ENCODE data around the gene ADAMTS17.

Gene ADAMTS17

DNA sequence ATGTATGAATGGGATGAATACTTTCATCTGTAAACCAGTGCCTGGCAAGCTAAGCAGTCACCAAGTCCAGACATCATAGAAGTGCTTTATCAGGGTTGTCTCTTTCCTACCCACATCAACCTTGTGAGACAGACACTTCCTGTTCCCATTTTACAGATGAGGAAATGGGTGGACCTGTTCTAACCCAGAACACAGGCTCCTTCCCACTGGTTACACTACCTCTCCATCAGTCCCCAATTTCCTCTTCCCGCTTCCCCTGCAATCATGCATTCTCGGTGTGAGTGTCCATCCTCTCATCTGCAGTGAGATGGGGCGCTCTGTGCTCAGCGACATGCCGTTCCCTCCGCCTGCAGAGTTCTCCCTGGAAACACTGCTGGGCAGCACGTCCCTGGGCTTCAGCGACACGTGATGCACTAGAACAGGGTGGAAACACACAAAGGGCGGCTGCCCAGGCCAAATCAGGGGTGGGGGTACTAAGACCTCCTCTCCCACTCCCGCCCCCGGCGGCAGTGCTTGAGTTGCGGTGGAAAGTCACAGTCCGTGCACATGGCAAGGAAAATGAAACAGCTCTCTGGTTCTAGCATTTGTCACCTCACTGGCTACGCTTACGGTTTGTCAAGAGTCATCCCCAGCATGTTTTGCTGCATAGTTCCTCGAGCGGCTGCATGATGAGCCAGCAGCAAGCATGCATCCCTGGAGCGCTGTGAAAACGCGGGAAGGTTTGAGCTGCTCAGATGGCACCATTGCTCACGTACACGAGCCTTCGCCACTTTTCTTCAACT, 201.1 kb downstream of the ADAMTS17 start:
- Histone ChIP-seq H3K79me2 (ENCODE audit: insufficient read depth, low read length) (no peaks in the 10 kb centered on the region), H3F3A (ENCODE audit: low read depth) (no peaks in the 10 kb centered on the region), H3K4me1 (ENCODE audit: insufficient read depth, low read length, poor library complexity, severe bottlenecking) (peaks cover 3% of the 10 kb centered on the region), H2AFZ (ENCODE audit: low read length) (no peak overlapping the region), H3K9ac (ENCODE audit: low read depth, low read length, poor library complexity, severe bottlenecking) (no peak overlapping the region), H3K9me3 (ENCODE audit: insufficient read depth, low read depth, low read length) (no peaks in the 10 kb centered on the region), H3K9me2 (replicated peaks; ENCODE audit: low read depth, low read length) (no peaks in the 10 kb centered on the region), H3K27me3 (ENCODE audit: insufficient read depth, low read length, poor library complexity, severe bottlenecking) (no peaks in the 10 kb centered on the region), H3K4me3 (ENCODE audit: low read length, poor library complexity, severe bottlenecking) (no peak overlapping the region), H3K4me2 (ENCODE audit: low read depth, low read length, poor library complexity, severe bottlenecking) (no peak overlapping the region), H4K20me1 (ENCODE audit: insufficient read depth, low read length, poor library complexity, severe bottlenecking) (no peaks in the 10 kb centered on the region), H3K36me3 (ENCODE audit: insufficient read depth, low read length) (no peaks in the 10 kb centered on the region)
- TF ChIP-seq, protein P1, sequence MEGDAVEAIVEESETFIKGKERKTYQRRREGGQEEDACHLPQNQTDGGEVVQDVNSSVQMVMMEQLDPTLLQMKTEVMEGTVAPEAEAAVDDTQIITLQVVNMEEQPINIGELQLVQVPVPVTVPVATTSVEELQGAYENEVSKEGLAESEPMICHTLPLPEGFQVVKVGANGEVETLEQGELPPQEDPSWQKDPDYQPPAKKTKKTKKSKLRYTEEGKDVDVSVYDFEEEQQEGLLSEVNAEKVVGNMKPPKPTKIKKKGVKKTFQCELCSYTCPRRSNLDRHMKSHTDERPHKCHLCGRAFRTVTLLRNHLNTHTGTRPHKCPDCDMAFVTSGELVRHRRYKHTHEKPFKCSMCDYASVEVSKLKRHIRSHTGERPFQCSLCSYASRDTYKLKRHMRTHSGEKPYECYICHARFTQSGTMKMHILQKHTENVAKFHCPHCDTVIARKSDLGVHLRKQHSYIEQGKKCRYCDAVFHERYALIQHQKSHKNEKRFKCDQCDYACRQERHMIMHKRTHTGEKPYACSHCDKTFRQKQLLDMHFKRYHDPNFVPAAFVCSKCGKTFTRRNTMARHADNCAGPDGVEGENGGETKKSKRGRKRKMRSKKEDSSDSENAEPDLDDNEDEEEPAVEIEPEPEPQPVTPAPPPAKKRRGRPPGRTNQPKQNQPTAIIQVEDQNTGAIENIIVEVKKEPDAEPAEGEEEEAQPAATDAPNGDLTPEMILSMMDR (conservative IDR thresholded peaks at IDR 0.05; ENCODE audit: low read length), result no peak
- TF ChIP-seq EZH2phosphoT487 (IDR thresholded peaks at IDR 0.05; ENCODE audit: borderline replicate concordance), result no peak

DNA sequence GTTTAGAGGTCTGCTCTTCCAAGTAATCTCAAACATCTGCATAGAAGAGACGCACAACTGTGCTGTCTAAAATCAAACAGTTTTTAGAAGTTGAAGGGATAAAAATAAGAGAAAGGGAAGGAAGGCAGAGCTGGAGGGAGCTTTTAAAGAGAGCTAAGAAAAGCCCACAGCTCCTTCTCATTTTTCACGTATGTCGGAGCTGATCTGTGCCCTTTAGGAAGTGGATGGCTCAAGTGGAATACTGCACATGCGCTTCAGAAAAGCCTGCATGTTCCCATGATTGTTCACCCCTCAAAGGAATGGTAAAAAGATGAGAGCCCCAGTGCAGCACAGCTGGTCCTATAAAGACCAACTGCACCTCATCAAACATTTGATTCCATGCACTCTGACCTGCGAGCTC, 207.2 kb downstream of the ADAMTS17 start:
- Histone ChIP-seq H3K4me1 (ENCODE audit: insufficient read depth, low read length, poor library complexity, severe bottlenecking) (no peaks in the 10 kb centered on the region), H3K9me3 (ENCODE audit: insufficient read depth, low read depth, low read length) (no peaks in the 10 kb centered on the region), H3K36me3 (ENCODE audit: insufficient read depth, low read length) (no peaks in the 10 kb centered on the region), H3F3A (ENCODE audit: low read depth) (no peaks in the 10 kb centered on the region), H3K9me2 (replicated peaks; ENCODE audit: low read depth, low read length) (no peaks in the 10 kb centered on the region), H3K79me2 (ENCODE audit: insufficient read depth, low read length) (no peaks in the 10 kb centered on the region), H3K9ac (ENCODE audit: low read depth, low read length, poor library complexity, severe bottlenecking) (no peak overlapping the region), H3K27me3 (ENCODE audit: insufficient read depth, low read length, poor library complexity, severe bottlenecking) (no peaks in the 10 kb centered on the region), H4K20me1 (ENCODE audit: insufficient read depth, low read length, poor library complexity, severe bottlenecking) (no peaks in the 10 kb centered on the region), H3K4me2 (ENCODE audit: low read depth, low read length, poor library complexity, severe bottlenecking) (no peak overlapping the region), H2AFZ (ENCODE audit: low read length) (no peak overlapping the region), H3K4me3 (ENCODE audit: low read length, poor library complexity, severe bottlenecking) (no peak overlapping the region)
- TF ChIP-seq, protein P1 (conservative IDR thresholded peaks at IDR 0.05; ENCODE audit: low read length), result no peak
- no peak for TF ChIP-seq EZH2phosphoT487 (IDR thresholded peaks at IDR 0.05; ENCODE audit: borderline replicate concordance)

DNA sequence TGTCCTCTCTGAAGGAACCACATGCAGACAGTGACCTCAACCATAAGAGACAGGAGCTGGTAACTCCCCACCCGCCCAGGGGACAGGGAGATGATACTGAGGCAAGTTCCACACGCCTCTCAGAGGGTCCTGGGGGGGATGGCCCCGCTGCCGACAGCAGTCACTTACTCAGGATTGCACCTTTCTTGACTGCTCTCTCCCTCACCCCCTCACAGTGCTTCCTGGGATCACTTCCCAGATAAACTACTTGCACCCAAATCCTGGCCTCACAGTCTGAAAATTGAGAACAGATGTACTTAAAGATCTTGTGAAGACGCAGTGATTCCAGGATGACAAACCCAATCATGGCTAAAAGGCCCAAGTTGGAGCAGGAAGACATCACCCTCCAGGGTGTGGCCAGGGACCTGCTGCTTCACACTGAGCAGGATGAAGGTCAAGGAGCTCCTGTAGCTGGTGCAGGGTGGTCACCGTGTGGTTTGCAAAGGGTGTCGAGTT, 207.6 kb downstream of the ADAMTS17 start:
- Histone ChIP-seq H4K20me1 (ENCODE audit: insufficient read depth, low read length, poor library complexity, severe bottlenecking) (no peaks in the 10 kb centered on the region), H3K36me3 (ENCODE audit: insufficient read depth, low read length) (no peaks in the 10 kb centered on the region), H3K9me3 (ENCODE audit: insufficient read depth, low read depth, low read length) (no peaks in the 10 kb centered on the region), H3K79me2 (ENCODE audit: insufficient read depth, low read length) (no peaks in the 10 kb centered on the region), H3K4me3 (ENCODE audit: low read length, poor library complexity, severe bottlenecking) (no peak overlapping the region), H2AFZ (ENCODE audit: low read length) (no peak overlapping the region), H3F3A (ENCODE audit: low read depth) (no peaks in the 10 kb centered on the region), H3K4me1 (ENCODE audit: insufficient read depth, low read length, poor library complexity, severe bottlenecking) (no peaks in the 10 kb centered on the region), H3K4me2 (ENCODE audit: low read depth, low read length, poor library complexity, severe bottlenecking) (no peak overlapping the region), H3K9ac (ENCODE audit: low read depth, low read length, poor library complexity, severe bottlenecking) (no peak overlapping the region), H3K9me2 (replicated peaks; ENCODE audit: low read depth, low read length) (no peaks in the 10 kb centered on the region), H3K27me3 (ENCODE audit: insufficient read depth, low read length, poor library complexity, severe bottlenecking) (no peaks in the 10 kb centered on the region)
- TF ChIP-seq, protein P1 (conservative IDR thresholded peaks at IDR 0.05; ENCODE audit: low read length), result no peak
- TF ChIP-seq EZH2phosphoT487 (IDR thresholded peaks at IDR 0.05; ENCODE audit: borderline replicate concordance), result no peak
